ENCODE measurements around the gene KRTAP4-11.
"Not testable (repeated sequence)": the region's sequence is repeated elsewhere in the genome, so short reads cannot be mapped to it uniquely, and the experiment has no call there.

Gene KRTAP4-11

GRCh38 chr17:41117846-41118386 lies at the start of gene KRTAP4-11:
Gene KRTAP4-11 (minus strand): TSS chr17:41118373. CDS start chr17:41118315, 58 bp downstream.
- H3K36me3 ChIP-seq (ENCODE audit: insufficient read depth, low read length); H3K27me3 ChIP-seq (ENCODE audit: insufficient read depth, low read length); H2AFZ ChIP-seq (ENCODE audit: low read length, unreplicated experiment); H3K79me2 ChIP-seq (ENCODE audit: control insufficient read depth, insufficient read depth, low read length, unreplicated experiment); H3K27ac ChIP-seq (ENCODE audit: low read depth, low read length); H3K4me1 ChIP-seq (ENCODE audit: control insufficient read depth, insufficient read depth, low read length, unreplicated experiment); H3K4me3 ChIP-seq (ENCODE audit: low read depth, low read length): not testable (repeated sequence)

GRCh38 chr17:41167561-41167960 lies 49.4 kb upstream of the KRTAP4-11 start:
- Histone ChIP-seq H3K27ac (ENCODE audit: low read depth, low read length) (no peak overlapping the region), H2AFZ (ENCODE audit: low read length, unreplicated experiment) (no peak overlapping the region), H3K79me2 (ENCODE audit: control insufficient read depth, insufficient read depth, low read length, unreplicated experiment) (no peaks in the 10 kb centered on the region), H3K36me3 (ENCODE audit: insufficient read depth, low read length) (no peaks in the 10 kb centered on the region), H3K27me3 (ENCODE audit: insufficient read depth, low read length) (no peaks in the 10 kb centered on the region), H3K4me3 (ENCODE audit: low read depth, low read length) (no peak overlapping the region), H3K4me1 (ENCODE audit: control insufficient read depth, insufficient read depth, low read length, unreplicated experiment) (no peaks in the 10 kb centered on the region)

- no peaks in the 10 kb centered on the region for H3K4me1 ChIP-seq (ENCODE audit: control insufficient read depth, insufficient read depth, low read length, unreplicated experiment)
- no peaks in the 10 kb centered on the region for H3K27me3 ChIP-seq (ENCODE audit: insufficient read depth, low read length)
- H3K4me3 ChIP-seq (ENCODE audit: low read depth, low read length), result no peak overlapping the region
- H3K27ac ChIP-seq (ENCODE audit: low read depth, low read length), result no peak overlapping the region
- H2AFZ ChIP-seq (ENCODE audit: low read length, unreplicated experiment), result no peak overlapping the region
- H3K36me3 ChIP-seq (ENCODE audit: insufficient read depth, low read length), result no peaks in the 10 kb centered on the region
- no peaks in the 10 kb centered on the region for H3K79me2 ChIP-seq (ENCODE audit: control insufficient read depth, insufficient read depth, low read length, unreplicated experiment)
These were observed 45.7 kb upstream of the KRTAP4-11 start for GRCh38 chr17:41163828-41164227.

- H3K4me1 ChIP-seq (ENCODE audit: control insufficient read depth, insufficient read depth, low read length, unreplicated experiment), result no peaks in the 10 kb centered on the region
- no peaks in the 10 kb centered on the region for H3K36me3 ChIP-seq (ENCODE audit: insufficient read depth, low read length)
- no peaks in the 10 kb centered on the region for H3K79me2 ChIP-seq (ENCODE audit: control insufficient read depth, insufficient read depth, low read length, unreplicated experiment)
- no peaks in the 10 kb centered on the region for H3K27me3 ChIP-seq (ENCODE audit: insufficient read depth, low read length)
- H3K27ac ChIP-seq (ENCODE audit: low read depth, low read length), result no peak within 1 kb of the TSS
- no peak within 1 kb of the TSS for H2AFZ ChIP-seq (ENCODE audit: low read length, unreplicated experiment)
- no peak within 1 kb of the TSS for H3K4me3 ChIP-seq (ENCODE audit: low read depth, low read length)
These were observed 42.5 kb upstream of the KRTAP4-11 start, which contains the start of gene KRTAP4-4 for GRCh38 chr17:41160648-41161047. Gene KRTAP4-4 (minus strand): TSS chr17:41160748. CDS start chr17:41160691, 57 bp downstream.

GRCh38 chr17:41160190-41160589 lies 42.0 kb upstream of the KRTAP4-11 start:
- not testable (repeated sequence) for H3K4me3 ChIP-seq (ENCODE audit: low read depth, low read length); H3K36me3 ChIP-seq (ENCODE audit: insufficient read depth, low read length); H3K27ac ChIP-seq (ENCODE audit: low read depth, low read length); H3K27me3 ChIP-seq (ENCODE audit: insufficient read depth, low read length); H2AFZ ChIP-seq (ENCODE audit: low read length, unreplicated experiment); H3K4me1 ChIP-seq (ENCODE audit: control insufficient read depth, insufficient read depth, low read length, unreplicated experiment); H3K79me2 ChIP-seq (ENCODE audit: control insufficient read depth, insufficient read depth, low read length, unreplicated experiment)

GRCh38 chr17:41153856-41154255 lies 35.7 kb upstream of the KRTAP4-11 start:
- no peaks in the 10 kb centered on the region for H3K4me1 ChIP-seq (ENCODE audit: control insufficient read depth, insufficient read depth, low read length, unreplicated experiment)
- H3K4me3 ChIP-seq (ENCODE audit: low read depth, low read length), result no peak overlapping the region
- no peaks in the 10 kb centered on the region for H3K79me2 ChIP-seq (ENCODE audit: control insufficient read depth, insufficient read depth, low read length, unreplicated experiment)
- no peaks in the 10 kb centered on the region for H3K36me3 ChIP-seq (ENCODE audit: insufficient read depth, low read length)
- no peaks in the 10 kb centered on the region for H3K27me3 ChIP-seq (ENCODE audit: insufficient read depth, low read length)
- no peak overlapping the region for H2AFZ ChIP-seq (ENCODE audit: low read length, unreplicated experiment)
- H3K27ac ChIP-seq (ENCODE audit: low read depth, low read length), result no peak overlapping the region

- no peaks in the 10 kb centered on the region for H3K79me2 ChIP-seq (ENCODE audit: control insufficient read depth, insufficient read depth, low read length, unreplicated experiment)
- no peak overlapping the region for H3K27ac ChIP-seq (ENCODE audit: low read depth, low read length)
- H3K36me3 ChIP-seq (ENCODE audit: insufficient read depth, low read length), result no peaks in the 10 kb centered on the region
- H3K4me1 ChIP-seq (ENCODE audit: control insufficient read depth, insufficient read depth, low read length, unreplicated experiment), result no peaks in the 10 kb centered on the region
- peak overlapping the region; percentile 52 for H2AFZ ChIP-seq (ENCODE audit: low read length, unreplicated experiment)
- no peaks in the 10 kb centered on the region for H3K27me3 ChIP-seq (ENCODE audit: insufficient read depth, low read length)
- H3K4me3 ChIP-seq (ENCODE audit: low read depth, low read length), result peak overlapping the region; percentile 29; the same call in 1 of the 2 replicates
These were observed 33.4 kb upstream of the KRTAP4-11 start for GRCh38 chr17:41151525-41151924.

GRCh38 chr17:41150026-41150425 lies 31.9 kb upstream of the KRTAP4-11 start:
- Histone ChIP-seq H3K27me3 (ENCODE audit: insufficient read depth, low read length) (no peaks in the 10 kb centered on the region), H3K27ac (ENCODE audit: low read depth, low read length) (no peak overlapping the region)

GRCh38 chr17:41149652-41149985 lies 31.4 kb upstream of the KRTAP4-11 start, which contains the start of gene KRTAP4-5:
Gene KRTAP4-5 (minus strand): TSS chr17:41149825. CDS start chr17:41149767, 58 bp downstream.
- no peak within 1 kb of the TSS for H3K4me3 ChIP-seq (ENCODE audit: low read depth, low read length)
- no peaks in the 10 kb centered on the region for H3K36me3 ChIP-seq (ENCODE audit: insufficient read depth, low read length)
- no peaks in the 10 kb centered on the region for H3K4me1 ChIP-seq (ENCODE audit: control insufficient read depth, insufficient read depth, low read length, unreplicated experiment)
- H3K27me3 ChIP-seq (ENCODE audit: insufficient read depth, low read length), result no peaks in the 10 kb centered on the region
- no peaks in the 10 kb centered on the region for H3K79me2 ChIP-seq (ENCODE audit: control insufficient read depth, insufficient read depth, low read length, unreplicated experiment)
- no peak within 1 kb of the TSS for H3K27ac ChIP-seq (ENCODE audit: low read depth, low read length)
- H2AFZ ChIP-seq (ENCODE audit: low read length, unreplicated experiment), result no peak within 1 kb of the TSS

More at GRCh38 chr17:41150026-41150425, 31.9 kb upstream of the KRTAP4-11 start:
- H2AFZ ChIP-seq (ENCODE audit: low read length, unreplicated experiment), result no peak overlapping the region
- H3K36me3 ChIP-seq (ENCODE audit: insufficient read depth, low read length), result no peaks in the 10 kb centered on the region
- H3K79me2 ChIP-seq (ENCODE audit: control insufficient read depth, insufficient read depth, low read length, unreplicated experiment), result no peaks in the 10 kb centered on the region
- H3K4me3 ChIP-seq (ENCODE audit: low read depth, low read length), result no peak overlapping the region
- no peaks in the 10 kb centered on the region for H3K4me1 ChIP-seq (ENCODE audit: control insufficient read depth, insufficient read depth, low read length, unreplicated experiment)

- not testable (repeated sequence) for H3K27me3 ChIP-seq (ENCODE audit: insufficient read depth, low read length); H3K79me2 ChIP-seq (ENCODE audit: control insufficient read depth, insufficient read depth, low read length, unreplicated experiment); H3K27ac ChIP-seq (ENCODE audit: low read depth, low read length); H3K4me3 ChIP-seq (ENCODE audit: low read depth, low read length); H3K4me1 ChIP-seq (ENCODE audit: control insufficient read depth, insufficient read depth, low read length, unreplicated experiment); H2AFZ ChIP-seq (ENCODE audit: low read length, unreplicated experiment); H3K36me3 ChIP-seq (ENCODE audit: insufficient read depth, low read length)
These were observed 30.9 kb upstream of the KRTAP4-11 start for GRCh38 chr17:41148971-41149651.

GRCh38 chr17:41147531-41148204 lies 29.5 kb upstream of the KRTAP4-11 start:
- Histone ChIP-seq H2AFZ (ENCODE audit: low read length, unreplicated experiment) (no peak overlapping the region), H3K4me1 (ENCODE audit: control insufficient read depth, insufficient read depth, low read length, unreplicated experiment) (no peaks in the 10 kb centered on the region), H3K27ac (ENCODE audit: low read depth, low read length) (no peak overlapping the region), H3K4me3 (ENCODE audit: low read depth, low read length) (no peak overlapping the region), H3K27me3 (ENCODE audit: insufficient read depth, low read length) (no peaks in the 10 kb centered on the region), H3K36me3 (ENCODE audit: insufficient read depth, low read length) (no peaks in the 10 kb centered on the region), H3K79me2 (ENCODE audit: control insufficient read depth, insufficient read depth, low read length, unreplicated experiment) (no peaks in the 10 kb centered on the region)

Measured in ACC112 (cell line).